HepG2 (cell line): ENCODE results near the gene TPSAB1. TPM values are rescaled to one million over a fixed set of nuclear protein-coding genes. Genes with fewer than 3 reads are reported as not detected.
A peak's percentile ranks its signal among the peaks of the same experiment; 100 is the strongest.

Experiments
- CHD2 ChIP-seq: IDR thresholded peaks from 2 replicates; pipeline ENCODE4 v1.6.1; 2011; ENCODE audit warnings: low read depth, low read length, improper control_type of control experiment
- FOSL2 ChIP-seq: sonication (generic); formaldehyde crosslinking; IDR thresholded peaks from 2 replicates; pipeline ENCODE4 v1.4.0; 2020; ENCODE audit warnings: missing genetic modification reagents
- FOXA1 ChIP-seq, 2 experiments: fragments of 450-650 bp in 1 of 2; sonication (generic) in 1 of 2; formaldehyde crosslinking in 1 of 2; IDR thresholded peaks; 2 replicates each; pipeline versions ENCODE4 v1.4.0 to v1.6.1; 2016 to 2020; ENCODE audit warnings: missing genetic modification reagents in 1 of 2
- GATAD2A ChIP-seq: IDR thresholded peaks from 2 replicates; pipeline ENCODE4 v1.6.1; 2016
- HMG20B ChIP-seq: conservative IDR thresholded peaks from 2 replicates; pipeline ENCODE4 v1.6.1; 2016; ENCODE audit warnings: missing genetic modification reagents, missing compliant biosample characterization
- KDM5B ChIP-seq: sonication (generic); formaldehyde crosslinking; IDR thresholded peaks from 2 replicates; pipeline ENCODE4 v1.4.0; 2020; ENCODE audit warnings: missing genetic modification reagents, mild to moderate bottlenecking, borderline replicate concordance
- KLF6 ChIP-seq: IDR thresholded peaks from 2 replicates; pipeline ENCODE4 v1.8.0; 2016; ENCODE audit warnings: missing biosample characterization, missing genetic modification reagents
- MTF1 ChIP-seq: sonication (generic); formaldehyde crosslinking; IDR thresholded peaks from 2 replicates; pipeline ENCODE4 v1.5.0; 2020; ENCODE audit warnings: missing genetic modification reagents
- NCOR1 ChIP-seq: fragments of 200-600 bp; sonication (generic); IDR thresholded peaks from 2 replicates; pipeline ENCODE4 v1.7.0; 2017; ENCODE audit warnings: antibody characterized with exemption, low read length, borderline replicate concordance
- NFYC ChIP-seq: IDR thresholded peaks from 2 replicates; pipeline ENCODE4 v1.6.1; 2016; ENCODE audit warnings: missing genetic modification reagents, missing compliant biosample characterization
- PAX8 ChIP-seq: sonication (generic); formaldehyde crosslinking; IDR thresholded peaks from 2 replicates; pipeline ENCODE4 v1.8.0; 2022; ENCODE audit warnings: mild to moderate bottlenecking, missing genetic modification reagents, borderline replicate concordance
- ZFAT ChIP-seq: sonication (generic); formaldehyde crosslinking; conservative IDR thresholded peaks from 2 replicates; pipeline ENCODE4 v1.8.1; 2023; ENCODE audit warnings: missing genetic modification reagents, inconsistent platforms
- ZNF263 ChIP-seq: sonication (generic); formaldehyde crosslinking; IDR thresholded peaks from 2 replicates; pipeline ENCODE4 v1.4.0; 2020; ENCODE audit warnings: missing genetic modification reagents
- ZNF337 ChIP-seq: sonication (generic); formaldehyde crosslinking; IDR thresholded peaks from 2 replicates; pipeline ENCODE4 v1.5.1; 2020; ENCODE audit warnings: missing genetic modification reagents, low read depth, mild to moderate bottlenecking, borderline replicate concordance
- ZNF556 ChIP-seq: sonication (generic); formaldehyde crosslinking; IDR thresholded peaks from 2 replicates; pipeline ENCODE4 v1.4.0; 2020; ENCODE audit warnings: mild to moderate bottlenecking, missing genetic modification reagents, borderline replicate concordance
- ZNF639 ChIP-seq: conservative IDR thresholded peaks from 2 replicates; pipeline ENCODE4 v1.6.1; 2018; ENCODE audit warnings: missing genetic modification reagents
- polyA plus RNA-seq, 8 experiments: library from polyadenylated mRNA; depleted of rRNA in 3 of 8; stranded (reverse) in 7 of 8; unstranded in 1 of 8; fragments of >200 nt; fragmentation: Illumina TruSeq in 4 of 8; extraction: Trizol in 4 of 8; gene quantifications; 2 replicates each; pipeline versions ENCODE4 v1.2.1 to v1.2.3, GENCODE V29; 2011 to 2016; ENCODE audit warnings: low read depth in 4 of 8, missing spikeins in 1 of 8, mixed read lengths in 1 of 8; ENCODE audit not compliant: insufficient read depth in 1 of 8
- total RNA-seq, 5 experiments: library from RNA; depleted of rRNA; stranded (reverse); fragments of >200 nt; fragmentation: Illumina TruSeq; extraction: Trizol; gene quantifications; 2 replicates each; pipeline ENCODE4 v1.2.3, GENCODE V29; 2016; ENCODE audit warnings: low read depth in 1 of 5
- TF ChIP-seq, protein P1 (sequence below): IDR thresholded peaks from 2 replicates; pipeline ENCODE4 v1.6.1; 2012; ENCODE audit warnings: inconsistent platforms

Gene TPSAB1
- total and polyA plus RNA-seq, 2 of the 13 experiments (the other 11 are each of a cell fraction or from before 2014, with no cell fraction given): 0.12 TPM; not detected in 1

- TF ChIP-seq ZNF639 (CRISPR knock-in tag) (no peak), HMG20B (CRISPR knock-in tag) (peak; percentile 13; the same call in 1 of the 2 replicates), ZNF556 (CRISPR knock-in tag) (no peak), NCOR1 (no peak), ZNF263 (CRISPR knock-in tag) (peak; percentile 77; the same call in 1 of the 2 replicates), GATAD2A (CRISPR knock-in tag) (peak; percentile 21; the same call in 1 of the 2 replicates), ZNF337 (CRISPR knock-in tag) (no peak), KDM5B (CRISPR knock-in tag) (no peak), FOXA1 (IDR thresholded peaks at IDR 0.05) (no peak), FOXA1 (CRISPR knock-in tag; IDR thresholded peaks at IDR 0.05) (peak; percentile 74), PAX8 (no peak), FOSL2 (CRISPR knock-in tag) (peak; percentile 68), CHD2 (no peak), NFYC (no peak), KLF6 (no peak), MTF1 (CRISPR knock-in tag) (no peak), ZFAT (CRISPR knock-in tag) (no peak)
- TF ChIP-seq, protein P1, sequence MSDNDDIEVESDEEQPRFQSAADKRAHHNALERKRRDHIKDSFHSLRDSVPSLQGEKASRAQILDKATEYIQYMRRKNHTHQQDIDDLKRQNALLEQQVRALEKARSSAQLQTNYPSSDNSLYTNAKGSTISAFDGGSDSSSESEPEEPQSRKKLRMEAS: no peak
Measured at GRCh38 chr16:1197237-1197866, 43.2 kb upstream of the TPSAB1 start (continued).
